ENCODE results near the gene EDEM2. TPM values are rescaled to one million over a fixed set of nuclear protein-coding genes. Genes with fewer than 3 reads are reported as not detected.

EDEM2 gene
- total RNA-seq, 2 donors from 2014 or later = 27.1 to 30.0 TPM

DNA sequence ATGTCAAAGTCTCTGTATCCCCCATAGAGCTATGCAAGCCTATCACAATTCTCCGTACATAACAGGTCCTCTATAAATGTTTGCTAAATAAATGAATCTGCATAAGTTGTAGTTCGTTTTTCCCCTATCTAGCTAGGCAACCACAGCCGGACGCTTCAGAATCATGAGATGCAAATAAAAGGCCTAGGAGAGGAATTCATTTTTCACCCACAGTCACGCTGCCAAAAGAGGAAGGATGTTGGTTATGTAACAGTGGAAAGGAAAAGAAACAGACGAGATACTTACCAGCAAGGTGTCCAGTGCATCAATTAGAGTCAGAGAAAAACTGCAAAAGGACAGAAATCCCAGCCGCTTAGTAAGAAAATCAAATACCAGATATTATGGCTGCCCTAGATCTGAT, 2.4 kb downstream of the EDEM2 start:
- intact Hi-C loops (cut with DNase I) = loop anchor here (5.0 kb wide), 1 partner anchor 123 kb away; no protein-coding TSS in a partner anchor
- TF ChIP-seq POLR2AphosphoS5 (IDR thresholded peaks at IDR 0.05) (no peak), POLR2A (IDR thresholded peaks at IDR 0.05) (no peak)
- TF ChIP-seq, protein P1, sequence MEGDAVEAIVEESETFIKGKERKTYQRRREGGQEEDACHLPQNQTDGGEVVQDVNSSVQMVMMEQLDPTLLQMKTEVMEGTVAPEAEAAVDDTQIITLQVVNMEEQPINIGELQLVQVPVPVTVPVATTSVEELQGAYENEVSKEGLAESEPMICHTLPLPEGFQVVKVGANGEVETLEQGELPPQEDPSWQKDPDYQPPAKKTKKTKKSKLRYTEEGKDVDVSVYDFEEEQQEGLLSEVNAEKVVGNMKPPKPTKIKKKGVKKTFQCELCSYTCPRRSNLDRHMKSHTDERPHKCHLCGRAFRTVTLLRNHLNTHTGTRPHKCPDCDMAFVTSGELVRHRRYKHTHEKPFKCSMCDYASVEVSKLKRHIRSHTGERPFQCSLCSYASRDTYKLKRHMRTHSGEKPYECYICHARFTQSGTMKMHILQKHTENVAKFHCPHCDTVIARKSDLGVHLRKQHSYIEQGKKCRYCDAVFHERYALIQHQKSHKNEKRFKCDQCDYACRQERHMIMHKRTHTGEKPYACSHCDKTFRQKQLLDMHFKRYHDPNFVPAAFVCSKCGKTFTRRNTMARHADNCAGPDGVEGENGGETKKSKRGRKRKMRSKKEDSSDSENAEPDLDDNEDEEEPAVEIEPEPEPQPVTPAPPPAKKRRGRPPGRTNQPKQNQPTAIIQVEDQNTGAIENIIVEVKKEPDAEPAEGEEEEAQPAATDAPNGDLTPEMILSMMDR (IDR thresholded peaks at IDR 0.05) = no peak

DNA sequence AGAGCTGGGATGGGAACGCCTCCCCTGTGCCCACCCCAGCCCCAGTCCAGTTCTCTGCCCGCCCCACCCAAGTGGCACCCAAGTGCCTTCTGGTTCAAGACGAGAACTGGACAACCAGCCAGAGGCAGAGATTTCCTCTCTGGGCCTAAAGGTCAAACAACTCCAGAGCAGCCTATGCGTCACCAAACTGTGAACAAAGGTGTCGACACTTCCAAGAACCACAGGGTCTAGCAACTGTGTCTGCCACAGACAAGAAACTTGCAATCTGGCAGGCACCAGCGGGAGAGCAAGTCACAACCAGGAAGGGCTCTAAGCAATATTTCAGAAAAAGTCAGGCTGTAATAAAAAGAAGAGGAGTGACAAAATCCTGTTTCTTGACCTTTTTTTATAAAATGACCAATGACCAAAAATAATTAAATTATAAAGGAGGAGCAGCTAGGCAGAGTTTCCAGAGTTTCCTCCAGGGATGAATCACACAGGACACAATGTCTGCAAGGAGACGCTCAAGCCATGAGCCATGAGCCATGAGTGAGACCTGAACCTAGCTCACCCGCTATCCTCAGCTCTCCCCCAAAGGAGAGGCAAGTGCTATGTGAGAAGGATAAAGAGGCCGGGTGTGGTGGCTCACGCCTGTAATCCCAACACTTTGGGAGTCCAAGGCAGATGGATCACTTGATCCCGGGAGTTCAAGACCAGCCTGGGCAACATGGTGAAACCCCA, 11.1 kb downstream of the EDEM2 start:
- TF ChIP-seq POLR2A (IDR thresholded peaks at IDR 0.05) (no peak), POLR2AphosphoS5 (IDR thresholded peaks at IDR 0.05) (no peak)
- TF ChIP-seq, protein P1 (IDR thresholded peaks at IDR 0.05) = no peak
- intact Hi-C loops (cut with DNase I) = no loop called here
- no peaks in the 10 kb centered on the region for H3K4me1 ChIP-seq (replicated peaks)
- H3K9me3 ChIP-seq = no peaks in the 10 kb centered on the region
- no peak overlapping the region for H3K4me3 ChIP-seq
- no peaks in the 10 kb centered on the region for H3K27me3 ChIP-seq (replicated peaks; ENCODE audit: insufficient read depth)
- peaks cover 0 to 12% of the 10 kb centered on the region in 2 donors for H3K36me3 ChIP-seq
- H3K27ac ChIP-seq = no peak overlapping the region
- no peak for DNase-seq (ENCODE audit: low spot score)
- 91% methylated on average over 11 of the region's 11 CpGs for WGBS

More for the DNA sequence above, 2.4 kb downstream of the EDEM2 start:
- 59% methylated on average over 7 of the region's 7 CpGs for WGBS
- DNase-seq (ENCODE audit: low spot score) = no peak
- Histone ChIP-seq H3K4me3 (no peak overlapping the region), H3K27ac (no peak overlapping the region), H3K27me3 (replicated peaks; ENCODE audit: insufficient read depth) (no peaks in the 10 kb centered on the region), H3K4me1 (replicated peaks) (peaks cover 5% of the 10 kb centered on the region), H3K36me3 (no peaks in the 10 kb centered on the region), H3K9me3 (no peaks in the 10 kb centered on the region)

DNA sequence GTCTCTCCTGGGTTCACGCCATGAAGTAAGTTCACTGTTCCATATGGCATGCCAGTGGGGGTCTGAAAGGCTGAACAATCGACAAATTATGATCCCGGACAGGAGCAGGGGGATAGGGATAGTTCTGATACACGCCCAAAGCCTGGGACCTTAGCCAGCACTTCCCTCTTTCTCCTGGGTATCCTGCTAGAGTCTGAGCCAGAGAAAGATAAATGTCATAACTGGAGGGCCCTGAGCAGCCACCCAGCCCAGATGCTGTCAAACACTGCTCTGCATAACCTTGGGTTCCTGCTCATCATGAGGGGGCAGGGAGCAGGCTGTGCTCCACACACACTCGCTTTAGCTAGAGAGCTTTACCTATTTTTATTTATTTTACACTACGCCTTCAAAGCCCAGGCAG, 12.3 kb downstream of the EDEM2 start:
- H3K4me1 ChIP-seq (replicated peaks) = no peaks in the 10 kb centered on the region
- 89% methylated on average over 6 of the region's 6 CpGs for WGBS
- H3K27me3 ChIP-seq (replicated peaks; ENCODE audit: insufficient read depth) = no peaks in the 10 kb centered on the region
- DNase-seq (ENCODE audit: low spot score) = no peak
- no peaks in the 10 kb centered on the region for H3K9me3 ChIP-seq
- no peak overlapping the region for H3K27ac ChIP-seq
- H3K4me3 ChIP-seq = no peak overlapping the region
- TF ChIP-seq, protein P1 (IDR thresholded peaks at IDR 0.05) = no peak
- TF ChIP-seq POLR2AphosphoS5 (IDR thresholded peaks at IDR 0.05) (no peak), POLR2A (IDR thresholded peaks at IDR 0.05) (no peak)
- intact Hi-C loops (cut with DNase I) = no loop called here
- H3K36me3 ChIP-seq = peaks cover 0 to 14% of the 10 kb centered on the region in 2 donors

DNA sequence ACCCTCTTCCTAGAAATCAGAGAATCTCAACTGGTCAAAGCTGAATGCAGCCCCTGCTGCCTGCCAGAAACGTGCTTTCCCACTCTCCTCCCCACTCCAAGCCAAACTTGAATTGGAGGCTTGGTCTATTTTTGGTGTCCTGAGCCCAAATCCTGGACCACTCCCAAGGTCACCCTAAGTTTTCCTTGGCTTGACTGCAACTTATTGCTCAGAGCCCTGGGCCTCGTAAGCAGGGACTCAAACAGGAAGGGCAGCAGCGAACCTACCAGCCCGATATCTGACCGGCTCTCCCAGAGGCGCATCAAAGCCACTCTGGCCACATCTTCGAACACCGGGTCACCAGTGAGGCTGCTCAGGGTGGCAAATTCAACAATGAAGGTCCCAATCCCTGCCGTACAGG, 12.7 kb downstream of the EDEM2 start:
- DNase-seq (ENCODE audit: low spot score) = no peak
- WGBS = 77% methylated on average over 9 of the region's 9 CpGs

More for the DNA sequence above, 12.7 kb downstream of the EDEM2 start:
- Histone ChIP-seq H3K4me1 (replicated peaks) (no peaks in the 10 kb centered on the region), H3K36me3 (peaks cover 0 to 14% of the 10 kb centered on the region in 2 donors), H3K4me3 (no peak overlapping the region), H3K27me3 (replicated peaks; ENCODE audit: insufficient read depth) (no peaks in the 10 kb centered on the region), H3K9me3 (no peaks in the 10 kb centered on the region), H3K27ac (no peak overlapping the region)
- intact Hi-C loops (cut with DNase I) = no loop called here
- TF ChIP-seq, protein P1 (IDR thresholded peaks at IDR 0.05) = no peak
- no peak for TF ChIP-seq POLR2A (IDR thresholded peaks at IDR 0.05)
- no peak for TF ChIP-seq POLR2AphosphoS5 (IDR thresholded peaks at IDR 0.05)

Measured in prostate gland (tissue), 2 donors.